ENCODE measurements around the gene NUP62.
"Not testable (repeated sequence)": the region's sequence is repeated elsewhere in the genome, so short reads cannot be mapped to it uniquely, and the experiment has no call there.

Gene NUP62

DNA sequence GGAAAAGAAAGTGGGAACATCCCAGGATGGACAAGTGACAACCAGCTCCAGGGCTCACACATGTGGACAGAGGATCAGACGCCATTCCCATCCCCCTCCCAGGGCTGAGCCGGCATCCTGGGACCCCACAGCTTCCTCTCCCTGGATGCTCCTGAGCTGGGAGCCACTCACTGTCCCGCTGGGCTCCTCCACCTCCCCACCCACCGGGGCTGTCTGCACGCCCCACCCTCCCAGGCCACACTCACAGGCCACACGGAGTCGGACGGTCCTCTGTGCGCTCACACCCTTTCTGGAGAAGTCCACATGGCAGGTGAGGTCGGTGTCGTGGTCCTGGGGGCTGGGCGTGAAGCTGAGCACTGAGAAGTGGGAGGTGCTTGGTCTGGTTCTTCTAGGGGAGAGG is 30.6 kb upstream of the NUP62 start:
- H3K27me3 ChIP-seq (ENCODE audit: control insufficient read depth, insufficient read depth, low read length); H3K4me3 ChIP-seq (ENCODE audit: low read length); H3K27ac ChIP-seq (ENCODE audit: low read length); H3K4me1 ChIP-seq (ENCODE audit: control insufficient read depth, low read depth, low read length); H3K9me3 ChIP-seq (ENCODE audit: control insufficient read depth, low read depth, low read length); H3K9ac ChIP-seq (ENCODE audit: low read length); H3K36me3 ChIP-seq (ENCODE audit: control insufficient read depth, low read depth, low read length): not testable (repeated sequence)

DNA sequence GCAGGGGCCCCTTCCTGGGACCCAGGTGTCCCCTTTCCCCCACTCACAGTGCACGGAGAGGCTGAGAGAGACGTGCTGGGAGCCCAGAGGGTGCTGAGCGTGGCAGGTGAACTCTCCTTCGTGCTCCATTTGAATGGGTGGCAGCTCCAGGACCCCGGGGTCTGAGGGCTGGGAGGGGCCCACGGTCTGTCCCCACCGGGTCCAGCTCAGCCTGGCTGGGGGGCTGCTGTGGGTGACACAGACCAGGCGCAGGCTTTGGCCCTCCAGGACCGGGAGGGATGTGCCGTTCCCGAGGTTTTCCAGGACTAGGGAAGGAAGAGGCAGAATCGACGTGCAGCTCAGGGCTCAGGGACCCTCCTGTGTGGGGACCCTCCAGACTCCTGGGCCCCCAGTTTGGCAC is 29.3 kb upstream of the NUP62 start:
- H3K9me3 ChIP-seq (ENCODE audit: control insufficient read depth, low read depth, low read length); H3K9ac ChIP-seq (ENCODE audit: low read length); H3K36me3 ChIP-seq (ENCODE audit: control insufficient read depth, low read depth, low read length); H3K4me3 ChIP-seq (ENCODE audit: low read length); H3K27me3 ChIP-seq (ENCODE audit: control insufficient read depth, insufficient read depth, low read length); H3K27ac ChIP-seq (ENCODE audit: low read length): not testable (repeated sequence)
- peaks cover 15% of the 10 kb centered on the region for H3K4me1 ChIP-seq (ENCODE audit: control insufficient read depth, low read depth, low read length)

DNA sequence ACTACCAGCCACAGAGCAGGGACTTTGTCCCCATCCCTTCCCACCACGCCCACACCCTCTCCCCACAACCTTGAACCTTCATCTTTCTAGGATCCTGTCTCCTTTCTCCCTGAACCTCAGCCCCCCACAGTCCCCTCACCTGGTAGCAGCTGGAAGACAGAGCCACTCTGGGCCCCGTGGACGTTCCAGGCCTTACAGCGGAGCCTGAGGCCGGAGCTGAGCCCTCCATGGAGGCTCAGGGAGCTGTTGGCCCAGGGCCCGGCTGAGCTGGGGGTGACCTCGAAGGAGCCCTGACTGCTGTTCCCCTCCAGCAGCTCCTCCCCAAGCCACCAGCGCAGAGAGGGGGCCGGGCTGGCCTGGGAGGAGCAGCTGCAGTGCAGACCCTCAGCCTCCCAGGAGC is 28.8 kb upstream of the NUP62 start:
- H3K9me3 ChIP-seq (ENCODE audit: control insufficient read depth, low read depth, low read length); H3K9ac ChIP-seq (ENCODE audit: low read length); H3K4me3 ChIP-seq (ENCODE audit: low read length); H3K27ac ChIP-seq (ENCODE audit: low read length); H3K27me3 ChIP-seq (ENCODE audit: control insufficient read depth, insufficient read depth, low read length); H3K36me3 ChIP-seq (ENCODE audit: control insufficient read depth, low read depth, low read length): not testable (repeated sequence)
- H3K4me1 ChIP-seq (ENCODE audit: control insufficient read depth, low read depth, low read length) = peaks cover 16% of the 10 kb centered on the region

DNA sequence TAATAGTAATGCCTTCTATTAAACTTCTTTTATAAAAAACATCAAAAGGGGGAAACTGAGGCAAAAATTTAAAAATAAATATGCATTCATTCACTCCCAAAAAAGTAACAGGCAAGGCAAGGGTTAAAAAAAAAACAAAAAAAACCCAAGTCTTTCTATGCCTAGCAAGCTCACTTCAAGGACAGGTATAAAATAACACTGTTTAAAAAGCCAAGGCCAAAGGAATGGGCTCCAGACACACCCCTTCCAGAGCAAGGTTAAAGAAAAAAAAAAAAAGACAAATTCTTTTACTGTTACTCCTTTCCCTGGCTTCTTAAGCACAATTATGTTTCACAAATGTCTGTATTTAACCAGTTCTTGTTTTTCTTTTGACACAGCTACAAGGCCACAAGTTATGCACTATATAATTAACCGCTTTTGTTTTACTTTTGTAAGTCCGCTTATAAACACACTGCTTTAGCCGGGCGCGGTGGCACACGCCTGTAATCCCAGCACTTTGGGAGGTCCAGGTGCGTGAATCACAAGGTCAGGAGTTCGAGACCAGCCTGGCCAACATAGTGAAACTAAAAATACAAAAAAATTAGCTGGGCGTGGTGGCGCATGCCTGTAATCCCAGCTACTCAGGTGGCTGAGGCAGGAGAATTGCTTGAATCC is 28.1 kb upstream of the NUP62 start:
- peaks cover 16% of the 10 kb centered on the region for H3K4me1 ChIP-seq (ENCODE audit: control insufficient read depth, low read depth, low read length)

DNA sequence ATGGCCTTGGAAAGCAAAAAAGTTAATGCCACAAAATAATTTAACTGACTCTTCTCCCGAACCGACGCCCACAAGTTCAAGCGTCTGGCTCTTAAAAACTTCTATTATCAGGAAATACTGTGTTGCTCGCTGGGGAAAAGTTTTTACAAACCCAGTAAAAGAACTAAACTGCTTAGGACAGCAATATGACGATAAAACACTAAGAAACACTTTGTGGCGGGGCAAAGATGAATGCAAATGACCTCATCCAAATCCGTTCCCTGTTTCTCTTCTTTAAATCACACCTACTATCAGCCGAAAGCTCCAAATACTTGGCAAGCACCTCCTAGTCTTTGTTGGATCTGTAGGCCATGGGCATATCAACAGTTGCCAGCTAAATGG is 26.8 kb upstream of the NUP62 start:
- Histone ChIP-seq H3K27ac (ENCODE audit: low read length) (no peak overlapping the region), H3K9ac (ENCODE audit: low read length) (no peak overlapping the region), H3K27me3 (ENCODE audit: control insufficient read depth, insufficient read depth, low read length) (no peaks in the 10 kb centered on the region), H3K36me3 (ENCODE audit: control insufficient read depth, low read depth, low read length) (no peaks in the 10 kb centered on the region), H3K9me3 (ENCODE audit: control insufficient read depth, low read depth, low read length) (no peaks in the 10 kb centered on the region), H3K4me3 (ENCODE audit: low read length) (no peak overlapping the region), H3K4me1 (ENCODE audit: control insufficient read depth, low read depth, low read length) (peaks cover 16% of the 10 kb centered on the region)

More for the DNA sequence above, 28.1 kb upstream of the NUP62 start:
- Histone ChIP-seq H3K9me3 (ENCODE audit: control insufficient read depth, low read depth, low read length) (no peaks in the 10 kb centered on the region), H3K27me3 (ENCODE audit: control insufficient read depth, insufficient read depth, low read length) (no peaks in the 10 kb centered on the region), H3K36me3 (ENCODE audit: control insufficient read depth, low read depth, low read length) (no peaks in the 10 kb centered on the region), H3K9ac (ENCODE audit: low read length) (no peak overlapping the region), H3K4me3 (ENCODE audit: low read length) (no peak overlapping the region), H3K27ac (ENCODE audit: low read length) (no peak overlapping the region)

DNA sequence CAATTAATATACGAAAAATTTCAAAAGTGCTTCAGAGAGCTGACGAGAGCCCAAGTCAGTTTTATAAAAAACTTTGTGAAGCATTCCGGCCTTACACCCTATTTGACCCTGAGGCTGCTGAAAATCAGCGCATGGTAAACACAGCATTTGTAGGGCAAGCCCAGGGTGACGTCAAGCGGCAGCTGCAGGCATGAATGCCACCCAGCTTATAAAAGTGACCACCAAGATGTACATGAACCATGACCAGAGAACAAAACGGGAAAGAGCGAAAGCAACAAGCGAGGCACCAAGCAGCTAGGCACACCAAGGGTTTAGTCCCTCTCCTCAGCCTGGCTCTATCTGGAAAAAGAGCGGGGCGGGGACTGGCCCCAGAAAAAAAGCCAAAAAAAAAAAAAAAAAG is 25.6 kb upstream of the NUP62 start:
- Histone ChIP-seq H3K4me3 (ENCODE audit: low read length) (no peak overlapping the region), H3K9me3 (ENCODE audit: control insufficient read depth, low read depth, low read length) (no peaks in the 10 kb centered on the region), H3K9ac (ENCODE audit: low read length) (no peak overlapping the region), H3K27ac (ENCODE audit: low read length) (no peak overlapping the region), H3K27me3 (ENCODE audit: control insufficient read depth, insufficient read depth, low read length) (no peaks in the 10 kb centered on the region), H3K36me3 (ENCODE audit: control insufficient read depth, low read depth, low read length) (no peaks in the 10 kb centered on the region), H3K4me1 (ENCODE audit: control insufficient read depth, low read depth, low read length) (peaks cover 16% of the 10 kb centered on the region)

DNA sequence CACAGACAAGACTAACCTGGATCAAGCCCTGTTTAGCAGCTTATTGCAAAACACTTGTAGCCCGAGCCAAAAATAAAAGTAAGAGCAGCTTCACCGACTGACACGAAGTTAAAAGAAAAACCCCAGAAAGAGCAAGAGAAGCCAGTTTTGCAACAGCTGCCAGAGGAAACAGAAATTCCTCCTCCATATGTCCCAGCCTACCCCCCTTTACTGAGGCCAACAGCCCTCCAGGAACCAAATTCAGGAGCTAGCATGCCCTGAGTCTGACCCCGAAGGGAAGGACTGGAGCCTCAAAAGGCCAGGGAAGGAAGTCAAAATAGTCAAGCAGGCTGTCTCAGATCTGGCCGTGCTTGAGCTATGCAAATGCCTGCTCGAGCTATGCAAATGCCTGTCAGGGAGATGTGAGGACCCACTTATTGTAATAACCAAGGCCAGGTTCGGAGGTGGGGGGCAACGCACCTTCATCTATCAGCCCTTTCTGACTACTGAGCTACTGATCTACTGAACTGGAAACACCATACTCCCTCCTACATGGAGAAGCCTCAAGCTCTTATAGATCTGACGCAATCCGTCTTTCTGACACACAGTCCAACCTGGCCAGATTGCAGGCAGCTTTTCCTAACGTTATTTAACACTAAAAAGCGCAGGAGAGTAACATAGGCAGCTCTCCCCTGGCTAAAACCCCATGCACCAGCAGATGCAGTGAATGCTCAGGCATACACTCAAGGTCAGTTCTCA is 25.0 kb upstream of the NUP62 start:
- Histone ChIP-seq H3K9ac (ENCODE audit: low read length) (no peak overlapping the region), H3K4me1 (ENCODE audit: control insufficient read depth, low read depth, low read length) (peaks cover 16% of the 10 kb centered on the region), H3K9me3 (ENCODE audit: control insufficient read depth, low read depth, low read length) (no peaks in the 10 kb centered on the region), H3K36me3 (ENCODE audit: control insufficient read depth, low read depth, low read length) (no peaks in the 10 kb centered on the region), H3K4me3 (ENCODE audit: low read length) (no peak overlapping the region), H3K27ac (ENCODE audit: low read length) (no peak overlapping the region), H3K27me3 (ENCODE audit: control insufficient read depth, insufficient read depth, low read length) (no peaks in the 10 kb centered on the region)

DNA sequence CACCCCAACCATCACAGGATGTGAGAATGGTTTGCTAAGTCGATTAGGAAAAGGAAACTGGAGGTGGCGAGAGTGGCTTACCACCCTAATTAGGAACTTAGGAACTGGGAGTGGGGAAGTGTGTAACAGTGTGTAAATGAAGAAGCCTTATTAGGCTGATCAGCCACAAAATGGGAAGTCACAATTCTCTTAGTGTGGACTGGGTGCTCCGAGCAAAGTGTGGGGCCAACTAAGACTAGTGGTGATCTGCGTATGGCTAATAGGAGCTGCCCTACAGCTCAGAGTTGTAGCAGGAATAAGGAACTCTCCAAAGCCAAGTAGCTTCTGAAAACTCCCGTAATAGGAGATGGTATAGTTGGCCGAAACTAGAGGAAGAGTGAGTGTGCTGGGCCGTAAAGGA is 24.1 kb upstream of the NUP62 start:
- H3K36me3 ChIP-seq (ENCODE audit: control insufficient read depth, low read depth, low read length) = no peaks in the 10 kb centered on the region
- no peaks in the 10 kb centered on the region for H3K27me3 ChIP-seq (ENCODE audit: control insufficient read depth, insufficient read depth, low read length)
- no peaks in the 10 kb centered on the region for H3K9me3 ChIP-seq (ENCODE audit: control insufficient read depth, low read depth, low read length)
- no peak overlapping the region for H3K27ac ChIP-seq (ENCODE audit: low read length)
- H3K9ac ChIP-seq (ENCODE audit: low read length) = no peak overlapping the region
- peaks cover 16% of the 10 kb centered on the region for H3K4me1 ChIP-seq (ENCODE audit: control insufficient read depth, low read depth, low read length)
- no peak overlapping the region for H3K4me3 ChIP-seq (ENCODE audit: low read length)

DNA sequence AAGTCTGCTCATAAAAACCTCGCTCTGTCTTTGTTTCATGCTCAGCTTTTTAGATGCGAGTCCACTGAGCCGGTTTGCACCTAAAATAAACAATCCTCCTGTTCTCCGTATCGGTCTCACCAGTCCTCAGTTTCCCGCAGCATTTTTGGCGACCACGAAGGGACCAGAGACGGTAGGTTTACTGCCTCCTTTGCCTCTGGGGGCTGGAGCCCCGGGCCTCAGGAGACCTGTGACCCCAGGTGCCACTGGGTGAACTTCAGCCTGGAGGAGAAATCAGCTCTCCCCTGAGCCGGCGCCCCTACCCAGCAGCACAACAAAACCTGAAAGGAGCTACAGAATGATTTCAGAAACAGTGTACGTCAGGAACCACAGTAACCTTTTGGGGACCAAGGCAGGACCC is 23.6 kb upstream of the NUP62 start:
- Histone ChIP-seq H3K4me1 (ENCODE audit: control insufficient read depth, low read depth, low read length) (peaks cover 14% of the 10 kb centered on the region), H3K36me3 (ENCODE audit: control insufficient read depth, low read depth, low read length) (no peaks in the 10 kb centered on the region), H3K27me3 (ENCODE audit: control insufficient read depth, insufficient read depth, low read length) (no peaks in the 10 kb centered on the region), H3K9me3 (ENCODE audit: control insufficient read depth, low read depth, low read length) (no peaks in the 10 kb centered on the region), H3K27ac (ENCODE audit: low read length) (no peak overlapping the region), H3K4me3 (ENCODE audit: low read length) (no peak overlapping the region), H3K9ac (ENCODE audit: low read length) (no peak overlapping the region)

DNA sequence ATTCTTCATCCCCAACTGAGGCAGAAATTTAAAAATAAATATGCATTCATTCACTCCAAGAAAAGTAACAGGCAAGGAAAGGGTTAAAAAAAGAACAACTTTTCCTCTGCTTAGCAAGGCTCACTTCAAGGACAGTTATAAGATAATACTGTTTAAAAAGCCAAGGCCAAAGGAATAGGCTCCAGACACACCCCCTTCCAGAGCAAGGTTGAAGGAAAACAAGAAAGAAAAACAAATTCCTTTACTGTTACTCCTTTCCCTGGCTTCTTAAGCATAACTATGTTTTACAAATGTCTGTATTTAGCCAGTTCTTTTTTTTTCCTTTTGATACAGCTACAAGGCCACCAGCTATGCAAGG is 23.2 kb upstream of the NUP62 start:
- no peaks in the 10 kb centered on the region for H3K36me3 ChIP-seq (ENCODE audit: control insufficient read depth, low read depth, low read length)
- H3K27me3 ChIP-seq (ENCODE audit: control insufficient read depth, insufficient read depth, low read length) = no peaks in the 10 kb centered on the region
- H3K27ac ChIP-seq (ENCODE audit: low read length) = no peak overlapping the region
- H3K4me1 ChIP-seq (ENCODE audit: control insufficient read depth, low read depth, low read length) = peaks cover 11% of the 10 kb centered on the region
- H3K4me3 ChIP-seq (ENCODE audit: low read length) = no peak overlapping the region
- H3K9me3 ChIP-seq (ENCODE audit: control insufficient read depth, low read depth, low read length) = no peaks in the 10 kb centered on the region
- no peak overlapping the region for H3K9ac ChIP-seq (ENCODE audit: low read length)

DNA sequence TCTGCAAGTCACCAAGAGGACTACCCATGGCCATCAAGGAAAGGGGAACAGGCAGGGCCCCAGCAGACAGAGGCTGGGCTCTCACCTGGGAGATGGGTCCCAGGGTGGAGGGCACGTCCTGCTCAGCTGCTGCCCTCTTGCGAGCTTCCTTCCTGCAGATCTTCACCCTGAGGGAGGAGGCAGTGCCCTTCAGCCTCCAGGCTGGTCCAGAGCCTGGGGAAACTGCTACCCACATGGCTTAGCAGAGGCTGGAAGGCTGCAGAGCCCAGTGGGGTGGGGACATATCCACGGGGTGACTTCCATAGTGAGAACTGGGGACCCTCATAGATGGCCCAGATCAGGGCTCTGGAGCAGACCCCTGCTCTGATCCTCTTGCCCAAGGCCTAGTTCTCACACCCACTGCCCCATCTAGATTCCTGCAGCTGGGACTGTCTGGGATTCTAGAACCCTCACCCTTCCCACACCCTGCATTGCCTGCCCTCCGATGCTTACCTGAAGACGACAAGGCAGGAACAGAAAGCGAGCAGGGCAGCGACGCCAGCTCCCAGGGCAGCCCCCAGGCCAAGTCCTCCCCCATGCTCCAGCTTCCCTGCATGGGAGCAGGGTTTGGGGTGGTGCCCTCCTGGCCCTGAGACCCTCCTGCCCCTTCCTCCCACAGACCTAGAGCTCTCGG is 22.6 kb upstream of the NUP62 start:
- Histone ChIP-seq H3K36me3 (ENCODE audit: control insufficient read depth, low read depth, low read length) (no peaks in the 10 kb centered on the region), H3K27me3 (ENCODE audit: control insufficient read depth, insufficient read depth, low read length) (no peaks in the 10 kb centered on the region), H3K9ac (ENCODE audit: low read length) (no peak overlapping the region), H3K4me3 (ENCODE audit: low read length) (no peak overlapping the region), H3K4me1 (ENCODE audit: control insufficient read depth, low read depth, low read length) (peaks cover 6% of the 10 kb centered on the region), H3K27ac (ENCODE audit: low read length) (no peak overlapping the region), H3K9me3 (ENCODE audit: control insufficient read depth, low read depth, low read length) (no peaks in the 10 kb centered on the region)
